ENCODE results near the gene MT1F.
"Not testable (repeated sequence)": the region's sequence is repeated elsewhere in the genome, so short reads cannot be mapped to it uniquely, and the experiment has no call there.

The MT1F gene

DNA sequence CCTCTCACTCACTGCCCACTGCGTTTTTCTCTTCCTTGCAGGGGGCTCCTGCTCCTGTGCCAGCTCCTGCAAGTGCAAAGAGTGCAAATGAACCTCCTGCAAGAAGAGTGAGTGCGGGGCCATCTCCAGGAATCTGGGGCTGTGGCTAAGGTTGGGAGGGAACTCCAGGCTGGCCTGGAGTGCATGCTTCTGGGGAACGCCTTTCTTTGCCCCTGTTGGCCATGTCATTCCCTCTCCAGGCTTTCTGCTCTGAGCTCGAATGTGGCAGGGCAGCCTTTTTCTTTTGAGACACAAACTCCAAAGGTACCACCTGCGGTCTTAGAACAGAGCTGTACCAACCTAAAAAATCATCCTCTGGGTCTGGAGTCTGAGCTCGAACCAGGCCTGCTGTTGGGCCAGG, 39.6 kb upstream of the MT1F start:
- no peak overlapping the region for H3K4me2 ChIP-seq (ENCODE audit: low read length)
- H3K36me3 ChIP-seq (ENCODE audit: insufficient read depth, low read length), result no peaks in the 10 kb centered on the region
- H3K27me3 ChIP-seq (ENCODE audit: insufficient read depth, low read length), result no peaks in the 10 kb centered on the region
- H3F3A ChIP-seq (ENCODE audit: insufficient read depth, low read length), result no peaks in the 10 kb centered on the region
- H4K20me1 ChIP-seq (ENCODE audit: insufficient read depth, low read length), result no peaks in the 10 kb centered on the region
- H2AFZ ChIP-seq (ENCODE audit: low read length), result no peak overlapping the region
- H3K27ac ChIP-seq (ENCODE audit: low read depth, low read length, poor library complexity, severe bottlenecking), result no peak overlapping the region
- no peak overlapping the region for H3K9ac ChIP-seq (ENCODE audit: low read length)
- H3K9me2 ChIP-seq (ENCODE audit: low read depth, low read length), result no peaks in the 10 kb centered on the region
- H3K9me3 ChIP-seq (ENCODE audit: low read length), result no peaks in the 10 kb centered on the region
- H3K4me3 ChIP-seq (ENCODE audit: low read depth, low read length, poor library complexity, severe bottlenecking), result no peak overlapping the region
- H3K4me1 ChIP-seq (ENCODE audit: insufficient read depth, low read length, severe bottlenecking), result no peaks in the 10 kb centered on the region
- no peaks in the 10 kb centered on the region for H3K79me2 ChIP-seq (ENCODE audit: insufficient read depth, low read length)
- no peak for TF ChIP-seq EZH2 (IDR thresholded peaks at IDR 0.05; ENCODE audit: borderline replicate concordance, low read length)
- TF ChIP-seq, protein P1, sequence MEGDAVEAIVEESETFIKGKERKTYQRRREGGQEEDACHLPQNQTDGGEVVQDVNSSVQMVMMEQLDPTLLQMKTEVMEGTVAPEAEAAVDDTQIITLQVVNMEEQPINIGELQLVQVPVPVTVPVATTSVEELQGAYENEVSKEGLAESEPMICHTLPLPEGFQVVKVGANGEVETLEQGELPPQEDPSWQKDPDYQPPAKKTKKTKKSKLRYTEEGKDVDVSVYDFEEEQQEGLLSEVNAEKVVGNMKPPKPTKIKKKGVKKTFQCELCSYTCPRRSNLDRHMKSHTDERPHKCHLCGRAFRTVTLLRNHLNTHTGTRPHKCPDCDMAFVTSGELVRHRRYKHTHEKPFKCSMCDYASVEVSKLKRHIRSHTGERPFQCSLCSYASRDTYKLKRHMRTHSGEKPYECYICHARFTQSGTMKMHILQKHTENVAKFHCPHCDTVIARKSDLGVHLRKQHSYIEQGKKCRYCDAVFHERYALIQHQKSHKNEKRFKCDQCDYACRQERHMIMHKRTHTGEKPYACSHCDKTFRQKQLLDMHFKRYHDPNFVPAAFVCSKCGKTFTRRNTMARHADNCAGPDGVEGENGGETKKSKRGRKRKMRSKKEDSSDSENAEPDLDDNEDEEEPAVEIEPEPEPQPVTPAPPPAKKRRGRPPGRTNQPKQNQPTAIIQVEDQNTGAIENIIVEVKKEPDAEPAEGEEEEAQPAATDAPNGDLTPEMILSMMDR (IDR thresholded peaks at IDR 0.05; ENCODE audit: low read length), result no peak

DNA sequence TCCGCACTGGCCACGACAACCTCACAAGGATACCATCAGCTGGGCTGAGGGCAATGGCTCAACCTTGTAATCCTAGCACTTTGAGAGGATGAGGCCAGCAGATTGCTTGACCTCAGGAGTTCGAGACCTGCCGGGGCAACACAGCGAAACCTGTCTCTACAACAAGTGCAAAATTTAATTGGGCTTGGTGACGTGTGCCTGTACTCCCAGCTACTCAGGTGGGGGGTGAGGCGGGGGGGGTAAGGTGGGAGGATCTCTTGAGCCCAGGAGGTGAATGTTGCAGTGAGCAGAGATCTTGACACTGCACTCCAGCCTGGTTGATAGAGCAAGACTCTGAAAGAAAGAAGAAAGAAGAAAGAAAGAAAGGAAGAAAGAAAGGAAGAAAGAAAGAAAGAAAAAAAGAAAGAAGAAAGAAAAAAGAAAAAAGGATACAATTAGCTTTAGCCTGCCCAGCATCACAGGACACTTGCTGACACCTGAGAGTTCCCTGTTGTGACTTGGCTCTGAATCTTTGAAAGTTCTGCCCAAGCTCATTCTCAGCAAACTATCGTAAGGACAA, 37.3 kb upstream of the MT1F start:
- Histone ChIP-seq H3F3A (ENCODE audit: insufficient read depth, low read length) (no peaks in the 10 kb centered on the region), H3K4me1 (ENCODE audit: insufficient read depth, low read length, severe bottlenecking) (no peaks in the 10 kb centered on the region), H3K27ac (ENCODE audit: low read depth, low read length, poor library complexity, severe bottlenecking) (no peak overlapping the region), H3K4me2 (ENCODE audit: low read length) (no peak overlapping the region), H3K9me3 (ENCODE audit: low read length) (no peaks in the 10 kb centered on the region), H3K36me3 (ENCODE audit: insufficient read depth, low read length) (no peaks in the 10 kb centered on the region), H3K4me3 (ENCODE audit: low read depth, low read length, poor library complexity, severe bottlenecking) (no peak overlapping the region), H4K20me1 (ENCODE audit: insufficient read depth, low read length) (no peaks in the 10 kb centered on the region), H3K27me3 (ENCODE audit: insufficient read depth, low read length) (no peaks in the 10 kb centered on the region), H3K9ac (ENCODE audit: low read length) (no peak overlapping the region), H3K79me2 (ENCODE audit: insufficient read depth, low read length) (no peaks in the 10 kb centered on the region), H3K9me2 (ENCODE audit: low read depth, low read length) (no peaks in the 10 kb centered on the region), H2AFZ (ENCODE audit: low read length) (no peak overlapping the region)
- TF ChIP-seq, protein P1 (IDR thresholded peaks at IDR 0.05; ENCODE audit: low read length), result no peak
- no peak for TF ChIP-seq EZH2 (IDR thresholded peaks at IDR 0.05; ENCODE audit: borderline replicate concordance, low read length)

DNA sequence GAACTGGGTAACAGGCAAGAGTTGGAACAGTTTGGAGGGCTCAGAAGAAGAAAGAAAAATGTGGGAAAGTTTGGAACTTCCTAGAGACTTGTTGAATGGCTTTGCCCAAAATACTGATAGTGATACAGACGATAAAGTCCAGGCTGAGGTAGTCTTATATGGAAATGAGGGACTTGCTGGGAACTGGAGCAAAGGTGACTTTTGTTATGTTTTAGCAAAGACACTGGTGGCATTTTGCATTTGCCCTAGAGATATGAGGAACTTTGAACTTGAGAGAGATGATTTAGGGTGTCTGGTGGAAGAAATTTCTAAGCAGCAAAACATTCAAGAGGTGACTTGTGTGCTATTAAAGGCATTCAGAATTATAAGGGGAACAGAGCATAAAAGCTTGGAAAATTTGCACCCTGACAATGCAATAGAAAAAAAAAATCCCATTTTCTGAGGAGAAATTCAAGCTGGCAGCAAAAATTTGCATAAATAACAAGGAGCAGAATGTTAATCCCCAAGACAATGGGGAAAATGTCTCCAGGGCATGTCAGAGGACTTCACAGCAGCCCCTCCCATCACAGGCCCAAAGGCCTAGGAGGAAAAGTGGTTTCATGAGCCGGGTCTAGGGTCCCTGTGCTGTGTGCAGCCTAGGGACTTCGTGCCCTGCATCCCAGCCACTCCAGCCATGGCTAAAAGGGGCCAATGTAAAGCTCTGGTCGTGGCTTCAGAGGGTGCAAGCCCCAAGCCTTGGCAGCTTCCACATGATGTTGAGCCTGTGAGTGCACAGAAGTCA, 35.9 kb upstream of the MT1F start:
- not testable (repeated sequence) for H3K9ac ChIP-seq (ENCODE audit: low read length); H4K20me1 ChIP-seq (ENCODE audit: insufficient read depth, low read length); H3K9me2 ChIP-seq (ENCODE audit: low read depth, low read length); H3K4me3 ChIP-seq (ENCODE audit: low read depth, low read length, poor library complexity, severe bottlenecking); H3K36me3 ChIP-seq (ENCODE audit: insufficient read depth, low read length); H2AFZ ChIP-seq (ENCODE audit: low read length); H3K27ac ChIP-seq (ENCODE audit: low read depth, low read length, poor library complexity, severe bottlenecking); H3K9me3 ChIP-seq (ENCODE audit: low read length); H3K27me3 ChIP-seq (ENCODE audit: insufficient read depth, low read length); H3F3A ChIP-seq (ENCODE audit: insufficient read depth, low read length); H3K4me1 ChIP-seq (ENCODE audit: insufficient read depth, low read length, severe bottlenecking); H3K79me2 ChIP-seq (ENCODE audit: insufficient read depth, low read length); H3K4me2 ChIP-seq (ENCODE audit: low read length)

DNA sequence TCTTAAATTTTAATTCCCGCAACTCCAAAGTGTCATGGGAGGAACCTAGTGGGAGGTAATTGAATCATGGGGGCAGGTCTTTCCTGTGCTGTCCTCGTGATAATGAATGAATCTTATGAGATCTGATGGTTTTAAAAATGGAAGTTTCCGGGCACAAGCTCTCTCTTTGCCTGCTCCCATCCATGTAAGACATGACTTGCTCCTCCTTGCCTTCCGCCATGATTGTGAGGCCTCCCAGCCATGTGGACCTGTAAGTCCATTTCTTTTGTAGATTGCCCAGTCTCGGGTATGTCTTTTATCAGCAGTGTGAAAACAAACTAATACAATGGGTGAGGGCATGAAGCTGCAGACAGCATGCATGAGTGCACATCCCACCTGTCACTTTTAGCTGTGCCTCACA, 34.6 kb upstream of the MT1F start:
- not testable (repeated sequence) for H3F3A ChIP-seq (ENCODE audit: insufficient read depth, low read length); H3K36me3 ChIP-seq (ENCODE audit: insufficient read depth, low read length); H3K9me2 ChIP-seq (ENCODE audit: low read depth, low read length); H3K9ac ChIP-seq (ENCODE audit: low read length); H3K27ac ChIP-seq (ENCODE audit: low read depth, low read length, poor library complexity, severe bottlenecking); H3K27me3 ChIP-seq (ENCODE audit: insufficient read depth, low read length); H2AFZ ChIP-seq (ENCODE audit: low read length); H3K4me3 ChIP-seq (ENCODE audit: low read depth, low read length, poor library complexity, severe bottlenecking); H3K9me3 ChIP-seq (ENCODE audit: low read length); H3K4me1 ChIP-seq (ENCODE audit: insufficient read depth, low read length, severe bottlenecking); H4K20me1 ChIP-seq (ENCODE audit: insufficient read depth, low read length); H3K79me2 ChIP-seq (ENCODE audit: insufficient read depth, low read length); H3K4me2 ChIP-seq (ENCODE audit: low read length)
